Bronchus fibroblast of lung (primary cell): ENCODE data around the gene OPN1MW3. TPM values are rescaled to one million over a fixed set of nuclear protein-coding genes. Genes with fewer than 3 reads are reported as not detected.

Experiments
- total RNA-seq: library from RNA; depleted of rRNA; stranded (reverse); fragments of >200 nt; gene quantifications from 2 replicates; pipeline ENCODE4 v1.2.3, GENCODE V29; 2015

The OPN1MW3 gene
- total RNA-seq: not detected in 2 replicates

DNA sequence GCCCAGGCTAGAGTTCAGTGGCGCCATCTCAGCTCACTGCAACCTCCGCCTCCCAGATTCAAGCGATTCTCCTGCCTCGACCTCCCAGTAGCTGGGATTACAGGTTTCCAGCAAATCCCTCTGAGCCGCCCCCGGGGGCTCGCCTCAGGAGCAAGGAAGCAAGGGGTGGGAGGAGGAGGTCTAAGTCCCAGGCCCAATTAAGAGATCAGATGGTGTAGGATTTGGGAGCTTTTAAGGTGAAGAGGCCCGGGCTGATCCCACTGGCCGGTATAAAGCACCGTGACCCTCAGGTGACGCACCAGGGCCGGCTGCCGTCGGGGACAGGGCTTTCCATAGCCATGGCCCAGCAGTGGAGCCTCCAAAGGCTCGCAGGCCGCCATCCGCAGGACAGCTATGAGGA, at the start of gene OPN1MW3:
TSS of gene OPN1MW3 (plus strand) at position 301 of the 400 bp plus-strand sequence. CDS start at position 339, 38 bp downstream.

DNA sequence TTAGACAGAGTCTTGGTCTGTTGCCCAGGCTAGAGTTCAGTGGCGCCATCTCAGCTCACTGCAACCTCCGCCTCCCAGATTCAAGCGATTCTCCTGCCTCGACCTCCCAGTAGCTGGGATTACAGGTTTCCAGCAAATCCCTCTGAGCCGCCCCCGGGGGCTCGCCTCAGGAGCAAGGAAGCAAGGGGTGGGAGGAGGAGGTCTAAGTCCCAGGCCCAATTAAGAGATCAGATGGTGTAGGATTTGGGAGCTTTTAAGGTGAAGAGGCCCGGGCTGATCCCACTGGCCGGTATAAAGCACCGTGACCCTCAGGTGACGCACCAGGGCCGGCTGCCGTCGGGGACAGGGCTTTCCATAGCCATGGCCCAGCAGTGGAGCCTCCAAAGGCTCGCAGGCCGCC, 37.9 kb upstream of the OPN1MW3 start, which contains the start of gene OPN1MW2:
TSS of gene OPN1MW2 (plus strand) at position 301 of the 400 bp plus-strand sequence. CDS start at position 361, 60 bp downstream.

GRCh38 chrX:154294791-154295574, 37.6 kb downstream of the OPN1MW3 start, which contains the start of gene TEX28:
TEX28 (minus strand) TSS chrX:154295124; CDS start chrX:154292117, 3,007 bp downstream.

GRCh38 chrX:154295664-154296310, 38.4 kb downstream of the OPN1MW3 start, which contains the start of gene TKTL1:
TKTL1 (plus strand) TSS chrX:154295795; CDS start chrX:154295860, 65 bp downstream.

Other genes with a start within 250 kb of the OPN1MW3 start
- 82.9 and 93.1 TPM in 2 replicates for gene IRAK1, start 237.7 kb upstream of the OPN1MW3 start, total RNA-seq
- 13.4 and 13.8 TPM in 2 replicates for gene MECP2, start 159.9 kb upstream of the OPN1MW3 start, total RNA-seq
- not detected in 2 replicates for gene OPN1LW, start 113.3 kb upstream of the OPN1MW3 start, total RNA-seq
- gene OPN1MW, start 75.0 kb upstream of the OPN1MW3 start, total RNA-seq: not detected in 2 replicates
- gene OPN1MW2, start 37.8 kb upstream of the OPN1MW3 start, total RNA-seq: not detected in 2 replicates
- gene TEX28, start 37.5 kb downstream of the OPN1MW3 start, total RNA-seq: not detected in 2 replicates
- gene TKTL1, start 38.2 kb downstream of the OPN1MW3 start, total RNA-seq: not detected in 2 replicates
- gene FLNA, start 117.1 kb downstream of the OPN1MW3 start, total RNA-seq: 1,491 and 1,595 TPM in 2 replicates
- gene EMD, start 121.7 kb downstream of the OPN1MW3 start, total RNA-seq: 67.2 and 76.8 TPM in 2 replicates
- gene RPL10, start 140.8 kb downstream of the OPN1MW3 start, total RNA-seq: 6,084 and 6,687 TPM in 2 replicates
- gene DNASE1L1, start 151.7 kb downstream of the OPN1MW3 start, total RNA-seq: 36.7 and 41.4 TPM in 2 replicates
- gene TAFAZZIN, start 154.0 kb downstream of the OPN1MW3 start, total RNA-seq: 17.5 and 24.2 TPM in 2 replicates
- 32.4 and 36.0 TPM in 2 replicates for gene ATP6AP1, start 171.1 kb downstream of the OPN1MW3 start, total RNA-seq
- gene GDI1, start 179.6 kb downstream of the OPN1MW3 start, total RNA-seq: 113 and 125 TPM in 2 replicates
- gene FAM50A, start 186.6 kb downstream of the OPN1MW3 start, total RNA-seq: 52.6 and 60.2 TPM in 2 replicates
- 14.4 and 17.8 TPM in 2 replicates for gene PLXNA3, start 200.7 kb downstream of the OPN1MW3 start, total RNA-seq
- 28.2 and 32.1 TPM in 2 replicates for gene LAGE3, start 221.7 kb downstream of the OPN1MW3 start, total RNA-seq
- gene UBL4A, start 229.0 kb downstream of the OPN1MW3 start, total RNA-seq: 48.5 and 59.5 TPM in 2 replicates
- 22.7 and 26.2 TPM in 2 replicates for gene SLC10A3, start 233.0 kb downstream of the OPN1MW3 start, total RNA-seq